Measurements from ENCODE around the gene TMEM38B.
"Not testable (repeated sequence)": the region's sequence is repeated elsewhere in the genome, so short reads cannot be mapped to it uniquely, and the experiment has no call there.

TMEM38B gene

DNA sequence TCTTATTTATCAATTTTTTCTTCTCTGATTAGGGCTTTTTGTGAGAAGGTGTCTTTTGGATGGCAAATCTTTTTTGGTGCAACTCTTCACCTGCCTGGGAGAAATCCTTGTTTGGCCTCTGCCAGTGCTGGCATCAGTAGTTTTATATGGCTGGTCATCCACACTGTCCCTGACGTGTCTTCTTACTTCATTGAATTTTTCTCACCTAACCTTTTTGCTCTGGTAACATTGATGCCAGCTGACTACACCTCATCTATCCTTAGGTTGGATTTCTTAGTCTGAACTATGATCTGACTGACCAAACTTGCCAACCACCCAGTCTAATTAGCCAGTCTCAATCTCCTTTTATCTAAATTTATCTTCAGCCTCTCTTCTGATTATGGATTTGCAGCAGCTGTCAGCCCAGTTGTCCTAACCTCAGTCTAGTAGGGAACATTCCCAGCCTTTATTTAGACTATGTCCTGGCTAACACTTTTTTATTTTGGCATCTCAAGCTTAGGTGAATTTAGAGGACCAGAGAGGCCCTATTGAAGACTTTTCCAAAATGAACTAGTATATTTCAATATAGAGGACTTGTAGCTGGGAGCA, 10.6 kb upstream of the TMEM38B start:
- no peak for DNase-seq

DNA sequence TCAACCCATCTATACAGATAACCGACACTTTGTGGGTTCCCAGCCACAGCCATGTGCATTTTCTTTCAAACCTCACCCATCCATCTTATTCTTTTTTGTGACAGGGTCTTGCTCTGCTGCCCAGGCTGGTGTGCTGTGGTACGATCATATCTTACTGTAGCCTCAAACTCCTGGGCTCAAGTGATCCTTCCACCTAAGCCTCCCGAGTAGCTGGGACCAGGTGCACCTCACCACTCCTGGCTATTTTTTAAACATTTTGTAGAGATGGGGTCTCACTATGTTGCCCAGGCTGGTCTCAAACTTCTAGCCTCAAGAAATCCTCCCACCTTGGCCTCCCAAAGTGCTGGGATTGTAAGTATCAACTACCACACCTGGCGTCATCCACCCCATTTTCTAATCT, 7.4 kb upstream of the TMEM38B start:
- DNase-seq: no peak

DNA sequence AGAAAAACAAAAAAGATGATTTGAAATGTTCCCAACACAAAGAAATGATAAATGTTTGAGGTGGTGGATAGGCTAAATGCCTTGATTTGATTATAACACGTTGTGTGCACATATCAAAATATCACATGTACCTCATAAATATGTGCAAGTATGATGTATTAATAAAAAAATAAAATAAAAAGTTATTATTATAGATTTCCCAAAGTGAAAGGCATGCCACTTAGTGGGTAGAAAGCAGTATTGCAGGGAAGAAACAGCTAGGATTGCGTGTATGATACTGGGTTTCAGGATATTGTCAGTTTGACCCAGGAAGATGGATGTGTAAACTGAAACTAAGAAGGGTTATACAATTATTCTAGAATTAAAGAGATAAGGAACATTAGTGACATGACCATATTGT, 3.6 kb upstream of the TMEM38B start:
- no peak for DNase-seq

DNA sequence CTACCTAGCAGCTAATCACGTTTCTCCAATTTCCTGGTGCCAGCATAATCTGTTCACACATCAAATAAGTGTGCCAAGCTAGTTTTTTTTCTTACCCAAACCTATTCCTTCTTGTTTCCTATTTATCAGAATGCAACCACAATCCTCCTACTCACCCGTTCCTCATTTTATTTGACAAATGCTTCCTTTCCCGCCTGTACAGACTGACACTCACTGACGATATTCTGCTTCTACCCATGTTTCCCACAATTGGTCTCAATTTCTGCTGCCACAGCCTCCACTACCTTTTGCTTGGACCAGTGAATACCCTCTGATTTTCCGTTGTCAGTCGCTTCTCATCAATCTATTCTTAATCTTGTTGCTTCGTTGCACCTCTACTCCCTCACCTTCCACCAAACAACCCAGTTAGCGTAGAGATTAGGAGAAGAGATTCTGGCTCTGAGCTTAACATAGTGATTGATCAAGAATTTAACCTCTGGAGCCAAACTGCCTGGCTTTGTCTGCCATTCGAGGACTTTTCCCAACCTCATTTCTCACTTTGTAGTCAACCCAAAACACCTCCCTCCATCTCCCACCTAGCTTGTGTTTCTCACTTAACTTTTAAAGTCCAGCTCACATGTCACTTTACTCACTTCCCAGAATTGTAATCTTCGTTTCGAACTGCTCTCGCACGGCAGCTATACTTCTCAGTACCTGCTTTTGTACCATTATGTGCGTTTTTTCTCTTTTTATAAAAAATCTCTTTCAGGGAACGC, 729 bp upstream of the TMEM38B start:
- no peak for DNase-seq

DNA sequence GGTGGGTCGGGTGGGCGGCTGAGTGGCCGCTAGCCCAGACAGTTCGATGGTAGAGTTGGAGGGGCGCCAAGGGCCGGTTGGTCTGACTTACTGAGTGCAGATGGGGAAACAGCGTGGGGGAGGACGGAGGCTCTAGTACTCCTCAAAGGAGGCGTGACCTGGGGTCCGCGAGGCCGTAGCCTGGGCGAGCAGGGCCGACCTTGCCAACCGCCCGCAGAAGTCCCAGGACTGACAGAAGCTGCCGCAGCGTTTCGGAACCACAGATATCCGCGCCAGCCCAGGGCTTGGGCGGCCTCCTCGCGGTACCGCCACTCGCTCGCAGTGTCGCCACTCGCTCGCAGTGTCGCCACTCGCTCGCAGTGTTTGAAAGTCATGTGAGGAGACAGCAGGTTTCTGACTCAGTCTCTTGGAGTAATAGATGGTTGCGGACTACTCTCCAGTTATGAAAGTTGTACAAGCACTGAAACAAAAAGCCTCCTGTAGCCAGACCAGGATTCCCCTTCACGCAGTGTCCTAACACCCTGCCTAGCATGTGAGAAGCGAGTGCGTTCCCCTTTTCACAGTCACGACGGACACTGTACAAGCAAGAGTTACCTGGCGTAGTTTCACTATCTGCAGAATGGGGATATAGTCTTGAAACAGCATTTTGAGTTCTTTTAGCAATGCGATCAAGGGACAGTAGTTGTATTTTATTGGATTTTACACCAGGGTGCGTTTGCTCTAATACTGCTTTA, 674 bp downstream of the TMEM38B start:
- peak; percentile 27 for DNase-seq

DNA sequence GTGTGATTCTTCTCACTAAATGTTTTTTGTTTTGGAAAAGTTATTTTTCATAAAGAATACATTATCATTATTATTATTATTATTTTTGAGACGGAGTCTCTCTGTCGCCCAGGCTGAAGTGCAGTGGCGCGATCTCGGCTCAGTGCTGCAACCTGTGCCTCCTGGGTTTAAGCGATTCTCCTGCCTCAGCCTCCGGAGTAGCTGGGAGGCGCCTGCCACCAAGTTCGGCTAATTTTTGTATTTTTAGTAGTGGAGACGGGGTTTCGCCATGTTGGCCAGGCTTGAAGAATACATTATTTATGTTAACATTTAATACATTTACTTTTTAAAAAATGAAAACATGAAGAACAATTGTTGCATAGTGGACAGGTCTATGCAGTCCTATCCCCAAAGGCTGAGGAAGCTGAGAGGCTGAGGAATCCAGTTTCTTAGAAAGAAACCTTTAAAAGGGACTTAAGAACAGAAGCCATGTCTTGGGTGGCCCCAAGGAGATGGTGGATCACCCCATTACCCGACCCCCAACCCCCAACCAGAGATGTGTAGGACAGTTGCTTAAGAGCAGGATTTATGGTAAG, 2.0 kb downstream of the TMEM38B start:
- no peak for DNase-seq

DNA sequence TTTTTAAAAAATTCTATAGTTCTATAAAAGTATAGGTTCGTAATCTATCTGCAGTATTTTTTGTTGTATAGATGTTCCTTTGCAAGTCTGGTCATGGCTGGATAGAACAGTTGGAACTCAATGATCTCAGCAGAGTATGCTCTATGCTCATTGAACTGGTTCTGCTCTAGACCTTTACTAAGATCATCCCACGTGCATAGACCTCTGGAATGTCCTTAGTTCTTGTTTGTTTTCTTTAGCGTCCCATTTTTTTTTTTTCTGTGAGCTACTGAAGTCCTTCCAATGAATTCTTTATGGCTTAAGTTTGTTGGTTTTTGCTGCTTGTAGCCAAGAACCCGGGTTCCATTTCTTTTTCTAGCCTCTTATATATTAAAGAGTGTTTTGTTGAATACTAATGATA, 3.5 kb downstream of the TMEM38B start:
- no peak for DNase-seq

DNA sequence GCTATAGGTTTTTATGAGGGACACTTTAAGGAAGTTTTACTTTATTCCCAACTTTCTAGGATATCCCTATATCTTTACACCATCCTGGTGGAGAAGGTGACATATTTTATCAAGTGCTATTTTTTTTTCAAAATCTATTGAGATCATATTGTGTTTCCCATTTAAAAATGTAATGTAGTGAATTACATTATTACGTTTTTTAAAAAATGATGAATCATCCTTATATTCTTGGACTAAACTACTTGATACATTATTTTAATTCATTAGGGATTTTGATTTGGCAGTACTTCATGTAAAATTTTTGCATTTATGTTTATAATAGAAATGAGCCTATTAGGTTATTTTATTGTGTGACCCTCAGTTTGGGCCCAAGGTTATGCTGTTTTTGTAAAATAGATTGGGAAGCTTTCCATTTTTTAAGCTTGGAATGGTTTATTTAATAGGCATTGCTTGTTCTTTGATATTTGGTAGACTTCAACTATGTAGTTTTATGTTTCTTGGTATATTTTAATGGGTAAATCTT, 4.1 kb downstream of the TMEM38B start:
- no peak for DNase-seq

DNA sequence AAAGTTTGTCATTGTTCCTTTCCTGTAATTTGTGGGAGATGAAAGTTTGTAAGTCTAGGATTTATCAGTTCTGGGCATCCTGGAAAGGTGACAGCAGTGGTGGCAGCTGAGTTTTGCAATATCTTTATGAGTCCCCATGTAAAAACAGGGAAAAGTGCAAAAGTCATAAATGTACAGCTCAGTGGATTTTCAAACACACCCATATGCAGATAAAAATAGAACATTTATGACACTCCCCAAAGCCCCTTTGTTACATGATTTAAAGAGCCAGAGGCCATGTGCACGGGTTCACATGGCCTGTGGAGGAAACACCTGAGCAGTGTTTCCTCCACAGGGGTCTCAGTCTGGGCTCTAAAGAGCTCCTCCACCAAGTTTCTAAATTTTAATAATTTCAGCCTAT, 6.3 kb downstream of the TMEM38B start:
- no peak for DNase-seq

DNA sequence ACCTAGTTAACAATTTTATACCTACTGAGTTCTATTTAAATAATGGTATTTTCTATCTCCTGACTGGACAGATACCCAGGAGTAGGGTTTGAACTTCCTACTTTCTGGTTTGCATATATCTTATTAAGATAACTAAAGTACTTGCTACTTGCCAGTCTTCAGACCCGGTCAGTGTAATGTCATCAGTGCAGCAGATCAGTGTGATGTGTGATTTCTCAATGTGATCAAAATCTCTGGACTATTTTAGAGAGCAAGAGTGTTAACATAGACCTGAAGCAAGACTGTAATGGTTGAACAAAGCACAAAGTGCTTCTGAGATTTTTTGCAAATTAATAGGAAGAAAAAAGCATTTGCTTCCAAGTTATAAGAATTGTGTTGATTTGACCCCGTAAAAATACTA, 6.8 kb downstream of the TMEM38B start:
- no peak for DNase-seq

DNA sequence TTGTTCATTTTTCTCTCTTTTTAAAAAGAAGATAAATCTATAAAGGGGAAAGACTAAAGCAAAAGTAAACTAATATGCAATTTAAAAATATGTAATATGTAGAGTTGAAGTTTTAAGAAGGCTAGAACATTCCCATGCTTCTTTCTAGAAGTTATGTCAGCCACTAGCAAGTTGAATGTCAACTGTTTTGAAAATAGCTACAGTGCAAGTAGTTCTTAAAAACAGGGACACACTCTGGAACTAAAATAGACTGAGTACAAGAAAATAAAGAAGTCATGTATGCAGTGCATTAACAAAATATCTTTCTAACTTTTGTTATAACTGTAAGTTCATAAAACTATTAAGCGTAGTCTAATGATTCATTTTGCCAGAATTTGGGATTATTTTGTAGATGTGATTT, 7.9 kb downstream of the TMEM38B start:
- DNase-seq: no peak

DNA sequence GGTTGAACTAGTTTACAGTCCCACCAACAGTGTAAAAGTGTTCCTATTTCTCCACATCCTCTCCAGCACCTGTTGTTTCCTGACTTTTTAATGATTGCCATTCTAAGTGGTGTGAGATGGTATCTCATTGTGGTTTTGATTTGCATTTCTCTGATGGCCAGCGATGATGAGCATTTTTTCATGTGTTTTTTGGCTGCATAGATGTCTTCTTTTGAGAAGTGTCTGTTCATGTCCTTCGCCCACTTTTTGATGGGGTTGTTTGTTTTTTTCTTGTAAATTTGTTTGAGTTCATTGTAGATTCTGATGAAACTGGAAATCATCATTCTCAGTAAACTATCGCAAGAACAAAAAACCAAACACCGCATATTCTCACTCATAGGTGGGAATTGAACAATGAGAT, 9.3 kb downstream of the TMEM38B start:
- not testable (repeated sequence) for DNase-seq

DNA sequence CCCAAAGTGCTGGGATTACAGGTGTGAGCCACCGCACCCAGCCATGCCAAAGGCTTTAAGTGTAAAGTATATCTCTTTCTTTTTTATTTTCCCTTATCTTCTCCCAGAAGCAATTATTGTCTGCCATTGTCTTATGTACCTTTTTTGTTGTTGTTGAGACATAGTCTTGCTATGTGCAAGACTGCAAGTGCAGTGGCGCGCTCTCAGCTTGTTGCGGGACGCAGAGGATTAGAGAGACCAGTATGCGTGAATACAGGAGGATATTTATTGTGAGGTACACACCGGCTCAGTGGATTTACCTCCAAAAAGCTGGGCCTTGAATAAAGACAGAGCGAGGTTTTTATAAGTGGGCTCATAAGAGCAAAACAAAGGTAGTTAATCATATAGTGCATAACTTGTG, 11.8 kb downstream of the TMEM38B start:
- DNase-seq: no peak

DNA sequence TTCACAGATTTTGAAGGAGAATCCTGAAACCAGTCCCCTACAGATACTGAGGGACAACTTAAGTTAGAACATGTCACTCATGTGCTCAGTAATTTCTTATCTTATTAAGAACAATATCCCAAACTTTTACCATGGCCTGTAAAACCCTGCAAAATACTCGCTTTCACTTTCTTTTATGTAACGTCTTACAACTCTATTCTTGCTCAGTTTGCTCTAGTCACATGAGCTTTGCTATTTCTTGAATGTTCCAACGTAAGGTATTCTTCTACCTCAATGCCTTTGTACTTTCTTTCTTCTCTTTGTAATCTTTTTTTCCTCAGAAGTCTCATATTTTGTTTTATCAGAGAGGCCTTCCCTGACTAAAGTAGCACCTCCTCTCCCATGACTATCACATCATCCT, 14.1 kb downstream of the TMEM38B start:
- no peak for DNase-seq

DNA sequence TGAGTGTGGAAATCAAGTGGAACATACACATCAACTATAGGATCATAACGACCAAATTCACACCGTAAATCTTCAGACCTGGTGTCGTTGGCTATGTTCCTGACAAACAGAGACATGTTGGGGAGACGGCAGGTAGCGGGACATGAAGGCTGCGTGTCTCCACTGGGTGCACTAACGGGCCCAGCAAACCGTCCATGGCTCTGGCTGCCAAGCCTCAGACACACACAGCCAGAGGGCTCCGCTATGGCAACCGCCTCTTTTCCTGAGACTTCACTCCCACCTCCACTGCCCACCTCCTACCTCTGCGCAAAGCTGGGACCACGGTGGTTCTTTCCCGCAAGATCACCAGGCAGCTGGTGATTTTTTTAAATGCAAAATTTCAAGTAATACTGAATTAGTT, 16.3 kb downstream of the TMEM38B start:
- no peak for DNase-seq

DNA sequence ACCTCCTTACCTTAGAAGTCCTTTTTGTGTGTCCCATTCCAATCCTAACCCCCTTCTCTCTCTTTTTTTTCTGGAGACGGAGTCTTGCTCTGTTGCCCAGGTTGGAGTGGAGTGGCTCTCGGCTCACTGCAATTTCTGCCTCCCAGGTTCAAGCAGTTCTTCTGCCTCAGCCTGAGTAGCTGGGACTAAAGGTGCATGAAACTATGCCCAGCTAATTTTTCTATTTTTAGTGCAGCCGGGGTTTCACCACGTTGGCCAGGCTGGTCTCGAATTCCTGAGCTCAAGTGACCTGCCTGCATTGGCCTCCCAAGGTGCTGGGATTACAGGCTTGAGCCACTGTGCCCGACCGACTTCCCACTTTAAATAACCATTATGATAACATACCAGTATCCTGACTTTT, 17.5 kb downstream of the TMEM38B start:
- DNase-seq: no peak

DNA sequence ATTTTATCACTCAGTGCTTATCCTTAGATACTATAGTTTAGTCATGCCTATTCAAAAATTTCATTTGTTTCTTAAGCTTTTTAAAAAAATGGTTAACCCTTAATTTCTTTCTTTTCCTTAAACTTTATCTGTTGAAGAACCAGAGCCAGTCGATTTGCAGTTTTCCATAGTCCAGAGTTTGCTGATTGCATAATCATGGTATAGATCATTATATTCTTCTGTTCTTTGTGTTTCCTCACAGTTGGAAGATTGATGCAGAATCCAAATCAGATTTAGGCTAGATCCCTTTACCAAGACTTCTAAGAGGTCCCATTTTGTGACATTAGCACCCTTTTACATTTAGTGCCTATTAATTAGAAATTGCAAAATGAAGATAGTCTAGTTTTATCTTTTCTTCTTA, 18.0 kb downstream of the TMEM38B start:
- no peak for DNase-seq

DNA sequence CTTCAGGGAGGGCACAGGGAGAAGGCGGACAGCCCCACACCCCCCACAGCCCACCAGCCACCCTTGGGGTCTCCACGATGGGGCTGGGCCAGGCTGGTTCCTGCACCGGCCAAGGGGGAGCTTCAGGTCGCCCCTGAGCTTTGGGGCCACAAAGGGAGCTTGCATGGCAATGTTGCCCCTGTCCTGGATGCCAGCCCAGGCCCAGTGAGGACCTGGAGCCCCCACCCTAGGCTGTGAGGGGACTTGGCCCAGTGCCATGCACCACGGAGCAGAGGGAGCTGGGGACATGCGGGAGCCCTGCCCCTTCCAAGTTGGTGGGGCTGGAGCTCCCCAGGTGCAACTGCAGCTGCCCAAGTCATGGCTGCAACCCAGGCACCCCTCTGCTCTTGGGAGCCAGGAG, 18.4 kb downstream of the TMEM38B start:
- no peak for DNase-seq

DNA sequence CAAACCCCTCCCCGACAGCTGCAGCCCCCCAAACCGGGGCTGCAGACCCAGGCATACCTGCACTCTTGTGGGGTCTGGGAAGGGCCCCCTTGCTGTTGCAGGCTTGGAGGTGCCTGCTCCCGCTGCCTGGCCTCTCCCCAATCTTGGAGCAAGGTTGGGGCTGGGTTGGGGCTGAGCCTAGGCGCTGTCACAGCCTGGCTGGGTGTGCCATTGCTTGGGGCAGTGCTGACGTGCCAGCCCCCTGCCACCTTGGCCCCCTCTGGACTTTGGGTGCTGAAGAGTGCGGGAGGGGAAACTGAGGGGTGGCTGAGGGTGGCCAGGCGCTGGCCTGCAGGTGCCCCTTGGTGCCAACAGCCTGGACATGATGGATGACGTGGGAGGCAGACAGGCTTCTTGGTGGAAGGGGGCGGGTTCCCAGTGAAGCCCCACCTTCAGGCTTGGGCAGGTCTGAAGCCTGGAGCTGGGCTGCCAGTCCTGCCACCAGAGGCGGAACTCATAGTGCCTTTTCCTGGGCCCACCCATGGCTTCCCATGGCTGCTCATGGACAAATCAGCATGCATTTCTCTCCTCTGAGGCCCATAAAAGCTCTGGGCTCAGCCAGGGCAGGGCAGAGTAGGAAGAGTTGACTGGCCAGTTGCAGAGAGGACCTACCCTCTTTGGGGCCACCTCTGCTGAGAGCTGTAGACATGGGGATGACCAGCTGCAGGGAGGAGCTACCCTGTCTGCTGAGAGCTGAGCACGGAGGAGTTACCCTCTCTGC, 19.1 kb downstream of the TMEM38B start:
- DNase-seq: no peak

DNA sequence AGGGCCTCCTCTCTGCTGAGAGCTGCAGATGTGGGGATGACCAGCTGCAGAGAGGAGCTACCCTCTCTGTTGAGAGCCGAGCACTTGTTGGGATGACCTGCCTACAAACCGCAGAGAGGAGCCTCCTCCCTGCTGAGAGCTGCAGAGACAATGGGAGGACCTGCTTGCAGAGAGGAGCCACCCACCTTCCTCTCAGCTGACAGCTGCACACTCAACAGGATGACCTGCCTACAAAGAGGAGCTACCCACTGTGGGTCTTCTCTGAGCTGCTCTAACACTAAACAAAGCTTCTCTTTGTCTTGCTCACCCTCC, 19.6 kb downstream of the TMEM38B start:
- no peak for DNase-seq

DNA sequence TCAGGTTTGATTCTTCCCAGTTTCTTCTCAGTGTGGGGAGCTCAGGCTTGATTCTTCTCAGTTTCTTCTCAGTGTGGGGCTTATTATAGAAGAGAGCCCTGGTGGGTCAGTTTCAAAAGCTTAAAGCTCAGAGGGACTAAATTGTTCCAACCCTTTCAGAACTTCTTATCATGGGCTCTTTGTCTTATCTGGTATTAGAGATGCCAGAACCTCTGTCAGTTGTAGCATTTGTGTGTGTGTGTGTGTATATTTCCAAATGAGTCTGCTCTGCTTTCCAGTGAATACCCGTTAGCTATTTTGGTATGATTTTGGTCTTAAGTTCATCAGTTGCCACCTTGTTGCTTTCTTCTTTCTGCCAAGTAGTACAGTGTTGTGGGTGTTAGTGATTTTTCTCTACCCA, 21.8 kb downstream of the TMEM38B start:
- no peak for DNase-seq

DNA sequence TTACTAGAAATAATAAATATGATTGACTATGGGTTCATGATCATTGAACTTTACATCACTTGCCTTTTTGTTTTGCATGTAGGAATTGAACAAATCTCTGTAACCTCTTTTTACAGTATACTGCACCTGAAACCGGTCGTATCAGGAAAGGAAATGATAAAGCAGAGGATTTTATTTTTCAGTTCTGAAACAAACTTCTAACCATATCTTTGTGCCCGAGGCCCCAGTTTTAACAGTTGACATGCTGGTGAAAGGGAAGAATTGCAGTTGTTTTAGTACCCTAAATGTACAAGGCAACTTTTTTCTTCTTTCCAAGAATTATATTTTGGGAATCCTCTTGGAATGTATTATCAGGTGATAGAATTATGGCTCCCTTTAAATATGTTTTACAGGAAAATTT, 27.8 kb downstream of the TMEM38B start:
- DNase-seq: no peak

DNA sequence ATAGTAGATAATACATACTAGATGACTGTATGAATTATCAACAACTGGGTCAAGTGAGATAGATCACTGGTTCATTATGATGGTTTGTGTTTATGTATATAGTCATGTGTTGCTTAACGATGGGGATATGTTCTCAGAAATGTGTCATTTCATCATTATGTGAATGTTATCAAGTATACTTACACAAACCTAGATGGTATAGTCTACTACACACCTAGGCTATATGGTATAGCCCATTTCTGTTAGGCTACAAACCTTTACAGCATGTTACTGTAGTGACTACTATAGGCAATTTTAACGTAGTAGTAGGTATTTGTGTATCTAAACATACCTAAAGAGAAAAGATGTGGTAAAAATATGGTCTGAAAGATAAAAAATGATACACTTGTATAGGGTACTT, 31.0 kb downstream of the TMEM38B start:
- no peak for DNase-seq

All from 8988T (cell line).